HG02981 (cell line): Measurements from ENCODE around the gene RPUSD2.

Source experiments
- ATAC-seq: cut with Tn5 transposase; IDR thresholded peaks from one replicate; pipeline ENCODE4 v1.9.1; 2021; ENCODE audit warnings: mild to moderate bottlenecking, moderate library complexity; ENCODE audit not compliant: unreplicated experiment

The RPUSD2 gene

GRCh38 chr15:40569129-40569953, at the start of gene RPUSD2:
RPUSD2 (plus strand) TSS chr15:40569299; CDS start chr15:40569338, 39 bp downstream.
- ATAC-seq = no peak

- no peak for ATAC-seq
Observed at GRCh38 chr15:40523611-40524010, 45.5 kb upstream of the RPUSD2 start.

GRCh38 chr15:40525855-40526254, 43.2 kb upstream of the RPUSD2 start:
- ATAC-seq = no peak

GRCh38 chr15:40528801-40529200, 40.3 kb upstream of the RPUSD2 start:
- no peak for ATAC-seq

GRCh38 chr15:40533763-40534364, 35.2 kb upstream of the RPUSD2 start:
- no peak for ATAC-seq

GRCh38 chr15:40534371-40534770, 34.7 kb upstream of the RPUSD2 start:
- no peak for ATAC-seq

GRCh38 chr15:40536501-40536900, 32.6 kb upstream of the RPUSD2 start:
- no peak for ATAC-seq

GRCh38 chr15:40538976-40539375, 30.1 kb upstream of the RPUSD2 start:
- no peak for ATAC-seq

GRCh38 chr15:40543082-40543481, 26.0 kb upstream of the RPUSD2 start:
- ATAC-seq = no peak

GRCh38 chr15:40543631-40544294, 25.3 kb upstream of the RPUSD2 start:
- ATAC-seq = peak; percentile 75

GRCh38 chr15:40545457-40545856, 23.6 kb upstream of the RPUSD2 start:
- ATAC-seq = no peak

- no peak for ATAC-seq
Observed at GRCh38 chr15:40548610-40549009, 20.5 kb upstream of the RPUSD2 start.

GRCh38 chr15:40549894-40550293, 19.2 kb upstream of the RPUSD2 start:
- ATAC-seq = no peak

GRCh38 chr15:40550341-40551037, 18.6 kb upstream of the RPUSD2 start:
- peak; percentile 78 for ATAC-seq

GRCh38 chr15:40554161-40554525, 15.0 kb upstream of the RPUSD2 start:
- no peak for ATAC-seq

GRCh38 chr15:40555876-40556275, 13.2 kb upstream of the RPUSD2 start:
- no peak for ATAC-seq

- ATAC-seq = no peak
Observed at GRCh38 chr15:40558952-40559742, 10.0 kb upstream of the RPUSD2 start.

GRCh38 chr15:40562691-40563090, 6.4 kb upstream of the RPUSD2 start:
- no peak for ATAC-seq

- no peak for ATAC-seq
Observed at GRCh38 chr15:40563426-40563825, 5.7 kb upstream of the RPUSD2 start.

- ATAC-seq = peak; percentile 96
Observed at GRCh38 chr15:40564591-40565332, 4.3 kb upstream of the RPUSD2 start, which contains the start of gene CCDC32. CCDC32 (minus strand) TSS chr15:40565042; CDS start chr15:40563015, 2,027 bp downstream.
